Stomach (tissue), 4 donors: ENCODE results near the gene MCL1.

Source experiments
- CTCF ChIP-seq, 7 experiments: fragments of 450-650 bp in 4 of 7; fragments of 200-600 bp in 3 of 7; sonication (generic) in 3 of 7; IDR thresholded peaks; one replicate each; pipeline ENCODE4 v1.5.1; 2016 to 2019; ENCODE audit warnings: antibody characterized with exemption in 7 of 7, control low read depth in 2 of 7, mild to moderate bottlenecking in 1 of 7
- EP300 ChIP-seq: sonication (generic); formaldehyde crosslinking; IDR thresholded peaks from one replicate; pipeline ENCODE4 v1.6.1; 2017; ENCODE audit warnings: antibody characterized with exemption
- POLR2A ChIP-seq, 4 donors: fragments of 450-650 bp; IDR thresholded peaks; one replicate each; pipeline ENCODE4 v1.6.1; 2016; ENCODE audit warnings: antibody characterized with exemption in 4 of 4, control low read depth in 2 of 4, mild to moderate bottlenecking in 1 of 4, moderate library complexity in 1 of 4
- POLR2AphosphoS5 ChIP-seq, 3 donors: sonication (generic); formaldehyde crosslinking; IDR thresholded peaks; one replicate each; pipeline ENCODE4 v1.6.1; 2016; ENCODE audit warnings: antibody characterized with exemption in 3 of 3

DNA sequence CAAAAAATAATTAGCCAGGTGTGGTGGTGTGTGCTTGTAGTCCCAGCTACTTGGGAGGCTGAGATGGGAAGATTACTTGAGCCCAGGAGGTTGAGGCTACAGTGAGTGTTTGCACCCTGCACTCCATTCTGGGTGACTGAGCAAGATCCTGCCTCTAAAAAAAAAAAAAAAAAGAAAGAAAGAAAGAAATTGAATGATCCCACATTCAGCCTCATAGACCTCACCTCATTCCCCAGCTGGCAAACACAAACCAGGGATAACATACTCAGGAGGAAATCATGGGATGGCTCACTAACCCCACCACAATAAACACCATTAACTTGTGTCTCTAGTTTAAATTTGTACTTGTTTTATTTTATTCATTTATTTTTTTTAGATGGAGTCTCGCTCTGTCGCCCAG lies 41.5 kb upstream of the MCL1 start:
- TF ChIP-seq CTCF (IDR thresholded peaks at IDR 0.05) (no peak), POLR2AphosphoS5 (IDR thresholded peaks at IDR 0.05) (no peak), POLR2A (IDR thresholded peaks at IDR 0.05) (no peak), EP300 (no peak)
